Astrocyte of the cerebellum (primary cell): ENCODE results near the gene DPY19L2.
"Not testable (repeated sequence)": the region's sequence is repeated elsewhere in the genome, so short reads cannot be mapped to it uniquely, and the experiment has no call there.

Experiments used
- DNase-seq: peaks from one replicate; pipeline ENCODE4 v3.0.0-alpha.2; 2011; ENCODE audit warnings: low read depth
- H3K4me3 ChIP-seq: 2 replicates; pipeline ENCODE4 v1.5.1; 2011; ENCODE audit warnings: mild to moderate bottlenecking, low read depth, low read length, moderate library complexity
- in situ Hi-C: cut with HindIII; loops from 2 replicates; pipeline ENCODE4 v1.10.0; 2017; ENCODE audit warnings: low sequenced_read_pairs

DPY19L2 gene

DNA sequence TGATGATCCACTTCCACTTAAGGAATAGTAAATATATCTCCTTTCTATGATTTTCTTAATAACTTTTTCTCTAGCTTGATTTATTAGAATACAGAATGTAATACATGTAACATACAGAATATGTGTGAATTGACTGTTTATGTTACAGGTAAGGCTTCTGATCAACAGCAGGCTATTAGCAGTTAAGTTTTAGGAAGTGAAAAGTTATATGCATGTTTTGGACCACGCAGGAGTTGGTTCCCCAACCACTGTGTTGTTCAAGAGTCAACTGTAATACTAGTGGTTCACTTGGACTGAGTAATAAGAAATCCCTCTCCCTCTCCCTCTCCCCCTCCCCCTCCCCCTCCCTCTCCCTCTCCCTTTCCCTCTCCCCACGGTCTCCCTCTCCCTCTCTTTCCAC, 17.5 kb upstream of the DPY19L2 start:
- in situ Hi-C loops, DNase-seq, H3K4me3 ChIP-seq: not testable (repeated sequence)

DNA sequence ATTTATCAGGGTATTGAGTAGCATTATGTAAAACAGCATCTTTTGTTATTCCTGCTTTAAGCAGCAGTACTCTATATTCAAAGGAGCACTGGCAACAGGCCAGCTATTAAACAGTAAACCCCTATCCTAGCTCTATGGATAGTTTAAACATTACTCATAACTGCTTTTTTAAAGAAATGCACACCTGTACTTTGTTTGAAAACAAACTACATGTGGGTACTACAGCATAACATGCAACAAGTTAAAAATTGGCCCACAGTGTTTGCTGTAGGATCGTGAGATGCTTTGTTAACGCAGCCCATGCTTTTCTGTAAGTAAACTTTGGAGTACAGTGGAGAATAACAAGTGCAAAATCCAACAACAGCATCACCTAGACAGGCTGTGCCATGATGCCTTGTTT, 14.3 kb upstream of the DPY19L2 start:
- H3K4me3 ChIP-seq, in situ Hi-C loops, DNase-seq: not testable (repeated sequence)

DNA sequence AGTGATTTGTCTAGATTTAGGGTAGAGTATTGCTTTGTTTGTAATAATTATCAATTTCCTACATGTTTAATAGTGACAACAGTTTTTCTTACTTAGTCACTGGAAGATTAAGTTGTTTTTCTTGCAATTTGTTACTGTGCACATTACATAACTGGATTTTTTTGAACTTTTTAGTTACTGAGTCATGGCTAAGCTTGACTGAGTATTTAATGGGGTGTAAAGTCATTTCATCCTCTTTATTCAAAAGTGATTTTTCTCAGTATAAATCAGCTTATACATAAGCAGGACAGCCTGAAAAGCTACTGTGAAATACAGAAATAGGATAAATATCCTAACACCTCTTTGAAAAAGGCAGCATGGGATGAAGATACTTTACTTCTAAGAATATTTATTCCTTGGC, 12.5 kb upstream of the DPY19L2 start:
- H3K4me3 ChIP-seq, in situ Hi-C loops: not testable (repeated sequence)
- peak; percentile 8 for DNase-seq

DNA sequence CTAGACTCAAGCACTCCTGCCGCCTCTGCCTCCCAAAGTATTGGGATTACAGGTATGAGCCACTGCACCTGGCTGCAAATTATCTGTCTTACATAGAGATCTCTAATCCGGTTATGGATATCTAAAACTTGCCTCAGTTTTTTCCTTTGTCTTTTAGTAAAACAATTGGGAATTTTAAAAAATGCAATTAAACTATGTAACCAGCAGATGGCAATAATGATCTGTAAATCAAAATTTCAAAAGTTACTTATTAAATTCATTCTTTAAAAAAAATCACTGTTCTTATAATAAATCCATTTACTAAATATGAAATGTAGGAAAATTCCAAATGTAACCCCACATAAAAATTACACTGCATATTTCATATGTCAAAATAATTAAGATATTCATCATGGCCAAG, 4.3 kb upstream of the DPY19L2 start:
- in situ Hi-C loops, DNase-seq, H3K4me3 ChIP-seq: not testable (repeated sequence)

DNA sequence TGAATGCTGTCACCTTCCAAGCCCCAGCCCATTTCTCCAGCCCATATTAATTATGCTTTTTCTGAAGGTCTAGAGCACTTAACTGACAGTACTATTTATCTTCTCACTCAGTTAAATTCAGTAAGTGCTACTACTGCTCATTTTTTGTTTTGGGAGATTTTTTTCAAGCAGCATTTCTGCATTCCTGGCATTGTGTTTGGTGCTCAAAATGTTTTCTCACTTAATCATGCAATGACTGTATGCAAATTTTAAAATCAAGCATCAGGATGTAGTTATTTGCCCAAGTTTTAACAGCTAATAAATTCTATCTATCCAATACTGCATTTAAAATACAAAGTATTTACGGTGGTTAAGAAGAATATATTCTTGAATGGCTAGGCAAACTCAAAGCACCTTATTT, 1.6 kb upstream of the DPY19L2 start:
- in situ Hi-C loops, H3K4me3 ChIP-seq, DNase-seq: not testable (repeated sequence)

DNA sequence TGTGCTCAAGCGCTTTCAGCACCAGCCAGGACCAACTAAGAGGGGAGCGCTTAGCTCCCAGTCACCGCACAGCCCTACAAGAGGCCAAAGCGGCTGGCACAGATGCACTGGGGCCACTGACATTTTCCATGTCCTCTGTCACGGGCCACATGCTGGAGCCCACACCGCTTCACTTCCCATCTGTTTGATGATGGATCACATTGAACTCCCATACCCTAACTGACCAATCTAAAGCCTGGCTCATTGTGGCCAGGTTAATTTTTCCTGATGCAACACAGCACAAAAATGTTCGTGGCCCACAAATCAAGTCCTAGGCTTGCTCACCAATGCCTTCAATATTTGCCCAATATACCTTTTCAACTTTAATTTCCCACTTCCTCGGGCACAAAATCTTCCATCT, 1.1 kb upstream of the DPY19L2 start:
- in situ Hi-C loops, DNase-seq: not testable (repeated sequence)
- peak overlapping the region; percentile 56 for H3K4me3 ChIP-seq

DNA sequence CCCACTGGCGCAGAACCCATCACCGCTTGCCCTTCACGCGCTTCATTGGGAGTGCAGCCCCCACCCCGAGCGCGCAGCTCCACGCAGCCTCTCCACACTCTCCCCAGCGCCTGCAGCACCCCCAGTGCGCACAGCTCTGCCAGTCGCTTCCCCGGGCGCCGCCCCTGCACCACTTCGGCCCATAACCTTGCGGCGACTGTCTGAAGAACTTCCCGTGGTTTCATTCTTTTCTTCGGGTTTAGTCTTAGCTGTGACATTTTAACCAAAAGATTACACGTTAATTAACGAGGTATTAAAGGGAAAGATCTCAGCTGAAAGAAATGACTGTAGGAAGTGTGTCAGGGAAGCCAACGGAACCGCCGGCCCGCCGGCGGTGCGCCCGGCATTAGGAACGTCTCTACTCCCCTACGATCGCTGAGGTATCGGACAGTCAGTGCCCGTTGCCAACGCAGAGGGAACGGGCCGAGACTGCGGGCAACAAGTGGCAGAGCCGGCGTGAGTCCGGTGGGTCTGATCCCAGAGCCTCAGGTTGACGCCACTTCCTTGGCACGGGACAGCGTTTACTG, 590 bp upstream of the DPY19L2 start:
- H3K4me3 ChIP-seq, result peak overlapping the region; percentile 56
- DNase-seq, in situ Hi-C loops: not testable (repeated sequence)

DNA sequence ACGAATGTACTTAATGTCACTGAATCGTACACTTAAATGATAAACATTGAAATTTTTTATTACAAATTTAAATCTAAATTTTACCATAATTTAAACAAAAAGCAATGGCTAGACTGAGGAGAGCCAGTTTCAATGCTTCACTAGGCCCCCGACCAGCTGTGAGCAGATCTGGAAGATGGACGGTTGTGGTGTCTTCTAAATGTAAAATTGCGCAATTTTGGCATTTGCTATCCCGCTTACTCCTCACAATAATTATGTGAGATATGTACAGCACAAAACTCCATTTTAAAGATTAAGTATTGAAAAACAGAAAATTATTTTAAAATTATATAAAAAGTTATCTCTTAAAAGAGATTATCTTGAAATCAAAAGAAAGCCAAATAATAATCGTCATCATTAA, 5.3 kb downstream of the DPY19L2 start:
- in situ Hi-C loops, result not testable (repeated sequence)

DNA sequence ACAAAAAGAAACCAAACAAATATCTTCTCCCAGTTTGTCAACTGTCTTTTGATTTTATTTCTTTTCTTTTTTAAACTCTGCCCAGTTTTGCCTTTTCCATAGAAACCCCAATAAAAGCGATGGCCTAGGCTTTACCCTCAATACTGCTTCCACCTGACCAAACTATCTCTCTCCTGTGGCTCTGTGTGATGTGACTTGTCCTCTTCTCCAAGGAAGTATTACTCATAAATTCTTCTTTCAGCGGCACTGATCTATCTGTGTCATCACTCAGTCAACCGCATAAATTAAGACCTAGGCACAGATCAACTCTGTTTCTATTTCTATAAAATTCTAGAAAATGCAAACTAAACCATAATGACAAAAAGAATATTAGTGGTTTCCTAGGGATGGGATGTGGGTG, 9.8 kb downstream of the DPY19L2 start:
- DNase-seq, H3K4me3 ChIP-seq, in situ Hi-C loops: not testable (repeated sequence)

More for the DNA sequence above, 5.3 kb downstream of the DPY19L2 start:
- DNase-seq, H3K4me3 ChIP-seq: not testable (repeated sequence)

DNA sequence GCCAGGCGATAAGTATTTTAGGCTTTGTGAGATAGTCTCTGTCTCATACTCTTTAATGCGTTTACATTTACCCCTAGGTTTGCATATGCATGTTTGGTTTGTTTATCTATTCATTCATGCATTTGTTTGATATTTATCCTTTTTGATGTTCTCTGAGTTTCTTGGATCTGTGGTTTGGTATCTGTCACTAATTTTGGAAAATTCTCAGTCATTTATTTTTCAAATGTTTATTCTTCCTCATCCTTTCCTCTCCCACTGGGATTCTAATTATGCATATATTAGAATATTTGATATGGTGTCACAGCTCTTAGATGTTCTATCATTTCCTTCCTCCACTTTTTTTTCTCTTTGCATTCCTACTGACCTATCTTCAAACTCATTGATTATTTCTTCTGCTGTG, 11.9 kb downstream of the DPY19L2 start:
- DNase-seq, in situ Hi-C loops, H3K4me3 ChIP-seq: not testable (repeated sequence)

DNA sequence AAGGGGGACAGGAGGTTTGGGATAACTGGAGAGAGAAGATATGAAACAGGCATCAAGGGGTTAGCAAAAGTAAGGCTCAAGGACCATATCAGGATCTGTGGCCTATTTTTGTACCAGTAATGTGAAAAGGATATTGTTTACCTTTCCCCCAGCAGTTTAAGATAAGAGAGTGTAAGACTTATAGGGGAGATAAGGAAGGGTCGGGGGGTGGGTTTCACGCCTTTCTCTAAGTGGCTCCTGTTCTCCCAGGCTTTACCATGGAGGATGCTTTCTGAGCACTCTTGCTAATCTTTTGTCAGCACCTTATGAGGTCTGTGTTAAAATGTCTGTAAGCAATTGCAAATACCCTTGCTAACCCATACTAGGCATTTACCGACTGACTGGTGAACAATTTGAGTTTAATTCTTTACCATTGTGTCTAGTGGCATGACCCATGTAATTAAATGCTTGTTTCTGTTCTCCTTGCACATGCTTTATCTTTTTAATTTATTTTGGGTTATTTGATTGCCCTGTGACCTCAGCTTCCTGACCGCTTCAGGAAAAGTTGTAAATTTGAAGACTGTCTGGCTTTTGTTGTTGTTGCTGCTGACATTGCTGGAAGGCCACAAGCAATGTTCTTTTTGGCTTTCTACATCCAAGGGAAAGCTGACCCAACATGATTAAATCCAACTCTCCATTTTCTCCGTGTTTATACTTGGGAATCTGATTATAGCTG, 12.6 kb downstream of the DPY19L2 start:
- H3K4me3 ChIP-seq, DNase-seq, in situ Hi-C loops: not testable (repeated sequence)

DNA sequence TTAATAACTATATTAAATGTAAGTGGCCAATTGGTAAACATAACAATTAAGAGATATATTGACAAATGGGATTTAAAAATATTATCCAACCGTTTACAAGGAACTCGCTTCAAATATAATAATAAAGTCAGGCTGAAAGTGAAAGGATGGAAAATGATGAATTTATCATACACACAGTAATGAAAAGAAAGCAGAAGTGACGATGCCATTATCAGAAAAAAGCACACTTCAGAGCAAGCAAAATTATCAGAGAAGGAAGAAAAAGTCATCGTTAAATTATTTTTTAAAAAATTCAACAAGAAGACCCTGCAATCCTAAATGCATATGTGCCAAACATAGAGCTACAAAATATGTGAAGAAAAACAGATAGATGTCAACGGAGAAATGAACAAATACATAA, 13.8 kb downstream of the DPY19L2 start:
- DNase-seq, in situ Hi-C loops, H3K4me3 ChIP-seq: not testable (repeated sequence)

DNA sequence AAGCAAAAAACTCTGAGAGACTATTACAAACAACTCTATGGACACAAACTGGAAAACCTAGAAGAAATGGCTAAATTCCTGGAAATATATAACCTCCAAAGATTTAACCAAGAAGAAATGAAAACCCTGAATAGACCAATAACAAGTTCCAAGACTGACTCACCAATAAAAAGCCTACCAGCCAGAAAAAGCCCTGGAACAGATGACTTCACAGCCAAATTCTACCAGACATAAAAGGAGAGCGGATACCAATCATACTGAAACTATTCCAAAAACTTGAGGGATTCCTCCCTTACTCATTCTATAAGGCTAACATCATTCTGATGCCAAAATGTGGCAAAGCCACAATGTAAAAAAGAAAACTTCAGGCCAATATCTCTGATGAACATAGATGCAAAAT, 18.8 kb downstream of the DPY19L2 start:
- in situ Hi-C loops, H3K4me3 ChIP-seq: not testable (repeated sequence)
- peak; percentile 55 for DNase-seq

DNA sequence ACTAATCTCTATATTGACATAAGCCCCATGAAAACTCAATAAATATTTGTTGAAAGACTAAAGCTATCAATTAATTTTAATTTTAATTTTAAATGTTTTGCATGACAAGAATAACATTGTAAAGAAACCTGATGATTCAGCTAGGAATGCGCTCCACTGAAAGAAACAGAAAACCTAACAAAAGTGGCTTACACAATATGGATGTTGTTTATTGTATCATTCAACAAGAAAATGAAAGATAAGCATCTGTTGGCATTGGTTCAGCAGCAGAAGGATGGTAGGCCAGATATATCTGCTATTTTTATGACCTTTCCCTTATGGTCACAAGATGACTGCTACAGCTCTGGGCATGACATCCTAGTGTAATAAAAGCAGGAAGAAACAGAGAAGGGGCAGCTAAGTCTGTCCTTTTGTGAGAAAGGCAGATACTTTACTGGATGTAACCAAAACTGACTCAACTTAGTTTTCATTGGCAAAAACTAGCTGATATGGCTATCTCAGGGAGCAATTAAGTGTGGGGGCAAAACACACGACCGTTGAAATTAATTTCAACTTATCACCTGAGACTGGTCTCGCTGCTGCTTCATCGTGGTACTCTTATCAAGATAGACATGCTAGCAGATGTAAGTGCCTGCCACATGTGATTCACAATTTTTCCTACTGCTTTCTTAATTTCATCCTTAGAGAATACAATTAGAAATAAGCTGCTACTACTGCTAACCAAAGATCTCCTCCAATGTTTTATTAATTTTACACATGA, 24.7 kb downstream of the DPY19L2 start:
- in situ Hi-C loops, result not testable (repeated sequence)

DNA sequence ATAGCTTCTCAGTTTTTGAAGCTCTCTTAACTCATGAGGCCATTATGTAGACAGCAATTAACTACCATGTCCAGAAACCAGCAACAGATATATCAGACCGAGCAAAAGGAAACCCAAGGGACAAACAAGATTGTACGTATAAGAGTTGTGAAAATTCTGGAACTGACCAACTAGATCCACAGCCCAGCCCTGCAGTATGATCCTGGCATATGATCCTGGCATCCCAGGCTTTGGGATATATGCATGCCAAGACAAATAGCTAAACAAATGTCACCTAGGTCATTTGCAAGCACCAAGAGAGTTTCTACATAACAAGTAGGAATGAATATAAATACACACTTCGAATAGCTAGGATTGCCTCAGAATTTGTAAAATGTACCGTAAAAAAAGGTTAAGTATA, 44.0 kb downstream of the DPY19L2 start:
- in situ Hi-C loops, result not testable (repeated sequence)

More for the DNA sequence above, 24.7 kb downstream of the DPY19L2 start:
- H3K4me3 ChIP-seq, DNase-seq: not testable (repeated sequence)

DNA sequence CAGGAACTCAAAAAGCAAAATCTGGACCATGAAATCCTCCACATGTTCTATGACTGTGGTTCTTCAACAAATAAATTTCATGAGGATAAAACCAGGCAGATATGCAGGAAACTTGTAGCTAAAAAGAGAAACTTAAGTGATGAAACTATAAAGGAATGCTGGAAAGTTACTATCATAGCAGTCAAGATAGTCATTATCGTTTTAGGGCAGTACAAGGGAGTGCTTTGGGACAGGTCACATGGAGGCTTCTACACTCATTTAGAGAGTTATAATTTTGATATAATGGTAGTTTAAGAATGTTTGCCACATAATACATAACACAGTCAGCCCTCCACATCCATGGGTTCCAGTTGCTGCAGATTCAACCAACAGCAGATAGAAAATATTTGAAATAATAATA, 52.7 kb downstream of the DPY19L2 start:
- H3K4me3 ChIP-seq, DNase-seq, in situ Hi-C loops: not testable (repeated sequence)

More for the DNA sequence above, 44.0 kb downstream of the DPY19L2 start:
- not testable (repeated sequence) for H3K4me3 ChIP-seq, DNase-seq

DNA sequence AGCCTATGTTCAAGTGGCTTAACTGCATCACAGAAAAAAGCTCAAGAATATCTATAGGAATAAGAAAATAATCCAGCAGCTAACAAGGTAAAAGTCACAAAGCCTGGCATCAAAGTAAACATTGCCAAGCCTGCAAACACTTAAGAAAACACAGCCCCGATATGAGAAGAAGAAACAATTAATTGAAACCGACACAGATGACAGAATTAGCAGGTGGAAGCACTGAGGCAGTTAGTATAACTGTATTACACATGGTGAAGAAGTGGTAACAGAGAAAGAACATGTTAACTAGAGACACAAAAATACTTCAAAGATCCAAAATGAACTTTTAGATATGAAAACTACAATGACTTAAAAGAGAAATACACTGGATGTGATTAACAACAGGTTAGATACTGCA, 57.0 kb downstream of the DPY19L2 start:
- H3K4me3 ChIP-seq, in situ Hi-C loops, DNase-seq: not testable (repeated sequence)

DNA sequence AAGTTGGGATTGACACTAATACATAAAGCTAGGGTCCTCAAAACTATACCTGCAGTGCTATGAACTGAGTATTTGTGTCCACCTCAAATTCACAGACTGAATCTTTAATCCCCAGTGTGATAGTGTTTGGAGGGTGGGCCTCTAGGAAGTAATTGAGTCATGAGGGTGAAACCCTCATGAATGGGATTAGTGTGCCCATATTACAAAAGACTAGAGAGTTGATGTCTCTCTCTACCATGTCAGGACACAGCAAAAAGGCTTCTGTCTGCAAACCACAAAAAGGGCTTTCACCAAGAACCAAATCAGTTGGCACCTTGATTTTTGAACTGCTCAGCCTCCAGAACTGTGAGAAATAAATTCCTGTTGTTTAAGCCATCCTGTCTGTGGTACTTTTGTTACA, 59.0 kb downstream of the DPY19L2 start:
- DNase-seq, H3K4me3 ChIP-seq, in situ Hi-C loops: not testable (repeated sequence)
